ENCODE results near the gene PDE9A. TPM values are rescaled to one million over a fixed set of nuclear protein-coding genes. Genes with fewer than 3 reads are reported as not detected.

PDE9A gene
- total and polyA plus RNA-seq, 2 donors (not counting 3 experiments of a cell fraction or from before 2014, with no cell fraction given), result 0.28 to 2.2 TPM

DNA sequence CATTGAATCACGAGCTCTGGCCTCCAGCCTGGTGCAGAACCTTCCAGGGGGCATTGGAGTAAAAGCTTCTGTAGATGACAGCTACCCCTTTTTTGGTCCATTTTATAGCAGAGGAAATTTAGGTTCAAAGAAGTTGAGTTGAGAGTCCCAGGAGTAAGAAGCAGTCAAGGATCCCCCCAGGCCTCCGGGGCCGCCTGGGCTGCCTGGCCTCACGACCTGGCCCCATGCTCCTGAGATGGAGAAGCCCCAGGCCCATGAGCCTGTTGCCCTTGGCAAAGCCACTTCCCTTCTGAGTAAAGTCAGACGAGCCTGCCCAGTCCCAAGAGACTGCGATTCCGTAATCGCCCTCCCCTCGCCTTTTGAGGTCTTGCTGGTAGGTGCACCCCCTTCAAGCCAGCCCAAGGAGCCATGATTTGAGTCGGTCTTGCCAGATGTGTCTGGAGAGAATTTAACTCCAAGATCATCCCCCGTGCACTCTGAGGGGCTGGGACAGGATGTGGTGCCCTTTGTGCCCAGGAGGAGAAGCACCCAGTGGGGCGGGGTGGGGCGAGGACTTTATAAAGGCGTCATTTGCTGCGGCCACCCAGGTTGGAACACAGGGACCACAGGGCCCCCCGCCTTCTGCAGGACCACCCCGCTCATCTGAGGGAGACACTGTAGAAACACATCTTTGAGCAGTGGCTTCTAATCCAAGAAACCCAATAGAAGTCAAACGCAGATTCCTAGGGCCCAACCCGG is 30.1 kb downstream of the PDE9A start:
- Histone ChIP-seq H3K79me2 (ENCODE audit: control insufficient read depth, insufficient read depth, low read length) (no peaks in the 10 kb centered on the region), H3K9ac (replicated peaks; ENCODE audit: extremely low read depth, insufficient read depth, low read length) (no peak overlapping the region), H3K4me3 (replicated peaks in 1 of 3; ENCODE audit: insufficient read depth in 1 of 3, low read depth in 1 of 3, low read length in 3 of 3) (no peak overlapping the region), H3K4me2 (ENCODE audit: insufficient read depth, low read length) (no peak overlapping the region), H3K27me3 (ENCODE audit: control insufficient read depth in 2 of 2, insufficient read depth in 2 of 2, low read length in 2 of 2) (no peaks in the 10 kb centered on the region), H3K9me3 (replicated peaks; ENCODE audit: control insufficient read depth, insufficient read depth, low read length) (no peaks in the 10 kb centered on the region), H3K27ac (ENCODE audit: insufficient read depth, low read depth, low read length) (no peak overlapping the region), H4K20me1 (replicated peaks; ENCODE audit: control insufficient read depth, extremely low read depth, insufficient read depth, low read length) (no peaks in the 10 kb centered on the region), H3K4me1 (ENCODE audit: control insufficient read depth, extremely low read depth, insufficient read depth, low read length) (peaks cover under 1% of the 10 kb centered on the region), H3K9me1 (replicated peaks; ENCODE audit: control insufficient read depth, extremely low read depth, insufficient read depth, low read length) (no peaks in the 10 kb centered on the region), H2AFZ (ENCODE audit: low read depth, low read length) (no peak overlapping the region), H3K36me3 (ENCODE audit: control insufficient read depth in 2 of 2, extremely low read depth in 1 of 2, insufficient read depth in 2 of 2, low read length in 2 of 2) (no peaks in the 10 kb centered on the region)
- FAIRE-seq, result no peak
- TF ChIP-seq MYC (IDR thresholded peaks at IDR 0.05; ENCODE audit: low read depth, low read length), result no peak
- TF ChIP-seq, protein P1, sequence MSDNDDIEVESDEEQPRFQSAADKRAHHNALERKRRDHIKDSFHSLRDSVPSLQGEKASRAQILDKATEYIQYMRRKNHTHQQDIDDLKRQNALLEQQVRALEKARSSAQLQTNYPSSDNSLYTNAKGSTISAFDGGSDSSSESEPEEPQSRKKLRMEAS (IDR thresholded peaks at IDR 0.05; ENCODE audit: insufficient read depth, insufficient read length), result no peak
- TF ChIP-seq, protein P2, sequence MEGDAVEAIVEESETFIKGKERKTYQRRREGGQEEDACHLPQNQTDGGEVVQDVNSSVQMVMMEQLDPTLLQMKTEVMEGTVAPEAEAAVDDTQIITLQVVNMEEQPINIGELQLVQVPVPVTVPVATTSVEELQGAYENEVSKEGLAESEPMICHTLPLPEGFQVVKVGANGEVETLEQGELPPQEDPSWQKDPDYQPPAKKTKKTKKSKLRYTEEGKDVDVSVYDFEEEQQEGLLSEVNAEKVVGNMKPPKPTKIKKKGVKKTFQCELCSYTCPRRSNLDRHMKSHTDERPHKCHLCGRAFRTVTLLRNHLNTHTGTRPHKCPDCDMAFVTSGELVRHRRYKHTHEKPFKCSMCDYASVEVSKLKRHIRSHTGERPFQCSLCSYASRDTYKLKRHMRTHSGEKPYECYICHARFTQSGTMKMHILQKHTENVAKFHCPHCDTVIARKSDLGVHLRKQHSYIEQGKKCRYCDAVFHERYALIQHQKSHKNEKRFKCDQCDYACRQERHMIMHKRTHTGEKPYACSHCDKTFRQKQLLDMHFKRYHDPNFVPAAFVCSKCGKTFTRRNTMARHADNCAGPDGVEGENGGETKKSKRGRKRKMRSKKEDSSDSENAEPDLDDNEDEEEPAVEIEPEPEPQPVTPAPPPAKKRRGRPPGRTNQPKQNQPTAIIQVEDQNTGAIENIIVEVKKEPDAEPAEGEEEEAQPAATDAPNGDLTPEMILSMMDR (IDR thresholded peaks at IDR 0.05; ENCODE audit: extremely low read depth in 1 of 2, insufficient read depth in 1 of 2, low read depth in 1 of 2, low read length in 2 of 2), result no peak
- ChIA-PET CTCF (no interaction called here), POLR2A (no interaction called here)
- BruUV-seq (replicated peaks), result no TSS peak
- dilution Hi-C loops (cut with MboI; ENCODE audit: extremely low pct_ligation_motif_present, low sequenced_read_pairs) (no loop called here), intact Hi-C loops (cut with micrococcal nuclease) (no loop called here)
- DNase-seq (ENCODE audit: low read depth, low spot score), result no peak
